OCI-LY3 (cell line): ENCODE data around the gene AHCYL2.

Experiments used
- EZH2phosphoT487 ChIP-seq: fragments of 200-600 bp; shearing (Covaris generic); IDR thresholded peaks from 2 replicates; pipeline ENCODE4 v1.6.1; 2018; ENCODE audit warnings: antibody characterized with exemption, mixed run types, low read depth
- TF ChIP-seq, protein P1 (sequence below): fragments of 200-600, 300-600 bp; sonication (generic); IDR thresholded peaks from 2 replicates; pipeline ENCODE4 v1.5.1; 2014; ENCODE audit warnings: antibody characterized with exemption, low read length, low read depth

DNA sequence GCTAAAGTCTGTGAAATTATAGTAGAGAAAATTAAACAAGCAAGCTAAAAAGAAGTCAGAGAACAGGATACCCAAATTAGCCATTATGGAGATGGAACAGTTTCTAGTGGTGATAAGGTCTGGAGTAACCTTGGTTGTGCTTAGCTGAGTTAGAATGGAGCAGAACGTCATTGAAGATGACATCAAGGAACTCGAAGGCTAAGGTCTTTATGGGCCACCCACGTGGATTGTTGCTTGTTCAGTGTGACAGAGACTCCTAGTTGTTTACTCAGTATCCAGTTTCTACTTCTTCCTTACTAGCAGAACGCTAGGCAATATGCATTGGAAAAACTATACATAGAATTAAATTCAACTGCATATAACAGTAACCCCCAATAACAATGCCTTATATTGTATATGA, 39.7 kb downstream of the AHCYL2 start:
- TF ChIP-seq, protein P1, sequence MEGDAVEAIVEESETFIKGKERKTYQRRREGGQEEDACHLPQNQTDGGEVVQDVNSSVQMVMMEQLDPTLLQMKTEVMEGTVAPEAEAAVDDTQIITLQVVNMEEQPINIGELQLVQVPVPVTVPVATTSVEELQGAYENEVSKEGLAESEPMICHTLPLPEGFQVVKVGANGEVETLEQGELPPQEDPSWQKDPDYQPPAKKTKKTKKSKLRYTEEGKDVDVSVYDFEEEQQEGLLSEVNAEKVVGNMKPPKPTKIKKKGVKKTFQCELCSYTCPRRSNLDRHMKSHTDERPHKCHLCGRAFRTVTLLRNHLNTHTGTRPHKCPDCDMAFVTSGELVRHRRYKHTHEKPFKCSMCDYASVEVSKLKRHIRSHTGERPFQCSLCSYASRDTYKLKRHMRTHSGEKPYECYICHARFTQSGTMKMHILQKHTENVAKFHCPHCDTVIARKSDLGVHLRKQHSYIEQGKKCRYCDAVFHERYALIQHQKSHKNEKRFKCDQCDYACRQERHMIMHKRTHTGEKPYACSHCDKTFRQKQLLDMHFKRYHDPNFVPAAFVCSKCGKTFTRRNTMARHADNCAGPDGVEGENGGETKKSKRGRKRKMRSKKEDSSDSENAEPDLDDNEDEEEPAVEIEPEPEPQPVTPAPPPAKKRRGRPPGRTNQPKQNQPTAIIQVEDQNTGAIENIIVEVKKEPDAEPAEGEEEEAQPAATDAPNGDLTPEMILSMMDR = no peak
- no peak for TF ChIP-seq EZH2phosphoT487
